Measurements from ENCODE around the gene CHRDL2. TPM values are rescaled to one million over a fixed set of nuclear protein-coding genes. Genes with fewer than 3 reads are reported as not detected.

Gene CHRDL2
- total and polyA plus RNA-seq, 2 of the 13 experiments (the other 11 are each of a cell fraction or from before 2014, with no cell fraction given) = 0.04 TPM; not detected in 1

GRCh38 chr11:74699615-74700396, 31.4 kb downstream of the CHRDL2 start:
- Histone ChIP-seq H4K20me1 (ENCODE audit: insufficient read depth, low read length) (no peaks in the 10 kb centered on the region; the same call in 1 of the 2 replicates), H3K27me3 (ENCODE audit: control insufficient read depth in 1 of 2, insufficient read depth in 2 of 2, low read length in 2 of 2) (peaks cover 2 to 22% of the 10 kb centered on the region in 2 experiments; a peak in 3 of 5 replicates), H2AFZ (ENCODE audit: low read length) (no peak overlapping the region), H3K4me3 (replicated peaks in 1 of 3; ENCODE audit: insufficient read depth in 1 of 3, low read depth in 2 of 3, low read length in 3 of 3) (no peak overlapping the region), H3K27ac (ENCODE audit: extremely low read length, insufficient read depth, low read length) (no peak overlapping the region), H3K9ac (ENCODE audit: insufficient read depth, low read depth, low read length) (no peak overlapping the region), H3K4me1 (ENCODE audit: insufficient read depth, low read length) (peaks cover 18% of the 10 kb centered on the region), H3K36me3 (replicated peaks in 1 of 2; ENCODE audit: control insufficient read depth in 1 of 2, insufficient read depth in 2 of 2, low read length in 2 of 2) (no peaks in the 10 kb centered on the region), H3K9me3 (ENCODE audit: low read length) (no peaks in the 10 kb centered on the region), H3K79me2 (ENCODE audit: insufficient read depth, low read length) (no peaks in the 10 kb centered on the region), H3K4me2 (ENCODE audit: low read depth, low read length) (no peak overlapping the region)
- no peak for FAIRE-seq
- TF ChIP-seq ZNF629 (CRISPR knock-in tag; conservative IDR thresholded peaks at IDR 0.05) (peak; percentile 64), E2F2 (CRISPR knock-in tag; IDR thresholded peaks at IDR 0.05; ENCODE audit: borderline replicate concordance) (no peak)
- POLR2A ChIA-PET = no interaction called here
- 29% methylated on average over 7 of the region's 9 CpGs for WGBS (ENCODE audit: low lambda C conversion rate)
- no peak for DNase-seq (ENCODE audit: low spot score)
- intact Hi-C loops (cut with micrococcal nuclease; ENCODE audit: unreplicated experiment) = no loop called here
- BruUV-seq (replicated peaks) = no TSS peak
- no peak for ATAC-seq
- CTCF ChIA-PET (ENCODE audit: low intra/inter-chr PET ratio, low total read pairs) = interaction anchor here (3.1 to 3.6 kb wide), 2 partner anchors 27 to 40 kb away, joined by 24 to 47 read pairs; no protein-coding TSS in a partner anchor
- in situ Hi-C loops (cut with HindIII; ENCODE audit: extremely low pct_ligation_motif_present, low pct_unique_long_range_greater_than_20kb) = loop anchor here (5.0 kb wide), 2 partner anchors 37 to 172 kb away; no protein-coding TSS in a partner anchor

GRCh38 chr11:74697722-74698121, 33.5 kb downstream of the CHRDL2 start:
- POLR2A ChIA-PET = interaction anchor here (0.6 kb wide), 1 partner anchor 29 kb away, joined by 3 read pairs; no protein-coding TSS in a partner anchor
- H3K27ac ChIP-seq (ENCODE audit: extremely low read length, insufficient read depth, low read length) = no peak overlapping the region
- ATAC-seq (no peak; the same call in 2 of the 3 replicates), FAIRE-seq (no peak), DNase-seq (ENCODE audit: low spot score) (no peak)
- peaks cover 0 to 21% of the 10 kb centered on the region in 2 experiments; a peak in 3 of 5 replicates for H3K27me3 ChIP-seq (ENCODE audit: control insufficient read depth in 1 of 2, insufficient read depth in 2 of 2, low read length in 2 of 2)
- intact Hi-C loops (cut with micrococcal nuclease; ENCODE audit: unreplicated experiment) (loop anchor here (1.0 kb wide), 1 partner anchor 173 kb away; no protein-coding TSS in a partner anchor), in situ Hi-C loops (cut with HindIII; ENCODE audit: extremely low pct_ligation_motif_present, low pct_unique_long_range_greater_than_20kb) (no loop called here)
- TF ChIP-seq SALL1 (CRISPR knock-in tag; IDR thresholded peaks at IDR 0.05) (0 out of 2 replicates have a peak, but pooled peaks have one; percentile 9), ELF1 (CRISPR knock-in tag; IDR thresholded peaks at IDR 0.05) (no peak), ZNF747 (CRISPR knock-in tag; IDR thresholded peaks at IDR 0.05; ENCODE audit: borderline replicate concordance) (no peak)
- no TSS peak for BruUV-seq (replicated peaks)
- peak overlapping the region in 2 of 3 experiments; percentile 50 to 69; a peak in 3 of 6 replicates for H3K4me3 ChIP-seq (replicated peaks in 1 of 3; ENCODE audit: insufficient read depth in 1 of 3, low read depth in 2 of 3, low read length in 3 of 3)
- CTCF ChIA-PET (ENCODE audit: low intra/inter-chr PET ratio, low total read pairs) = no interaction called here
- H3K9ac ChIP-seq (ENCODE audit: insufficient read depth, low read depth, low read length) = peak overlapping the region; percentile 41; the same call in 1 of the 2 replicates
- peaks cover 26% of the 10 kb centered on the region for H3K4me1 ChIP-seq (ENCODE audit: insufficient read depth, low read length)
- H3K4me2 ChIP-seq (ENCODE audit: low read depth, low read length) = peak overlapping the region; percentile 82
- no peaks in the 10 kb centered on the region for H3K36me3 ChIP-seq (replicated peaks in 1 of 2; ENCODE audit: control insufficient read depth in 1 of 2, insufficient read depth in 2 of 2, low read length in 2 of 2)
- H3K9me3 ChIP-seq (ENCODE audit: low read length) = no peaks in the 10 kb centered on the region
- H4K20me1 ChIP-seq (ENCODE audit: insufficient read depth, low read length) = no peaks in the 10 kb centered on the region; the same call in 1 of the 2 replicates
- H2AFZ ChIP-seq (ENCODE audit: low read length) = no peak overlapping the region
- H3K79me2 ChIP-seq (ENCODE audit: insufficient read depth, low read length) = no peaks in the 10 kb centered on the region
- WGBS (ENCODE audit: low lambda C conversion rate) = 25% methylated on average over 4 of the region's 4 CpGs
